MM.1S (cell line): ENCODE data around the gene CARD10.
"Not testable (repeated sequence)": the region's sequence is repeated elsewhere in the genome, so short reads cannot be mapped to it uniquely, and the experiment has no call there.

Experiments
- DNase-seq: peaks from one replicate; pipeline ENCODE4 v3.0.0-alpha.2; 2015
- H2AFZ ChIP-seq: fragments of 300-600 bp; sonication (generic); 2 replicates; pipeline ENCODE4 v1.6.0; 2016; ENCODE audit warnings: antibody characterized with exemption, low read length
- H3F3A ChIP-seq: fragments of 300-600 bp; sonication (generic); 2 replicates; pipeline ENCODE4 v1.6.1; 2016; ENCODE audit warnings: mild to moderate bottlenecking, antibody characterized with exemption, low read length, moderate library complexity, mixed read lengths; ENCODE audit not compliant: insufficient read depth
- H3K27ac ChIP-seq: fragments of 300-600 bp; sonication (generic); 2 replicates; pipeline ENCODE4 v1.5.1; 2016; ENCODE audit warnings: mild to moderate bottlenecking, low read length
- H3K27me3 ChIP-seq: fragments of 300-600 bp; sonication (generic); replicated peaks from 2 replicates; pipeline ENCODE4 v1.6.0; 2016; ENCODE audit warnings: low read length; ENCODE audit not compliant: insufficient read depth
- H3K36me3 ChIP-seq: fragments of 300-600 bp; sonication (generic); replicated peaks from 2 replicates; pipeline ENCODE4 v1.6.1; 2016; ENCODE audit warnings: mild to moderate bottlenecking, low read length, mixed read lengths; ENCODE audit not compliant: insufficient read depth
- H3K4me1 ChIP-seq: fragments of 300-600 bp; sonication (generic); 2 replicates; pipeline ENCODE4 v1.6.1; 2016; ENCODE audit warnings: low read length, mixed read lengths
- H3K4me2 ChIP-seq: fragments of 300-600 bp; sonication (generic); 2 replicates; pipeline ENCODE4 v1.6.0; 2016; ENCODE audit warnings: low read depth, low read length
- H3K4me3 ChIP-seq: fragments of 300-600 bp; sonication (generic); 2 replicates; pipeline ENCODE4 v1.5.1; 2016; ENCODE audit warnings: low read length, mixed read lengths
- H3K79me2 ChIP-seq: fragments of 300-600 bp; sonication (generic); 2 replicates; pipeline ENCODE4 v1.6.1; 2016; ENCODE audit warnings: mixed run types, low read length, mixed read lengths
- H3K9ac ChIP-seq: fragments of 300-600 bp; sonication (generic); 2 replicates; pipeline ENCODE4 v1.6.1; 2016; ENCODE audit warnings: low read length, mixed read lengths
- H3K9me2 ChIP-seq: fragments of 300-600 bp; sonication (generic); replicated peaks from 2 replicates; pipeline ENCODE4 v1.6.1; 2016; ENCODE audit warnings: mild to moderate bottlenecking, low read length, mixed read lengths; ENCODE audit not compliant: insufficient read depth
- H3K9me3 ChIP-seq: fragments of 300-600 bp; sonication (generic); replicated peaks from 2 replicates; pipeline ENCODE4 v1.6.1; 2016; ENCODE audit warnings: mild to moderate bottlenecking, low read length, mixed read lengths; ENCODE audit not compliant: insufficient read depth
- H4K20me1 ChIP-seq: fragments of 300-600 bp; sonication (generic); 2 replicates; pipeline ENCODE4 v1.6.1; 2016; ENCODE audit warnings: mild to moderate bottlenecking, low read length, moderate library complexity, mixed read lengths; ENCODE audit not compliant: insufficient read depth
- EZH2 ChIP-seq: fragments of 300-600 bp; sonication (generic); optimal IDR thresholded peaks from 2 replicates; pipeline ENCODE3; 2017; ENCODE audit warnings: low read depth, mild to moderate bottlenecking, antibody characterized with exemption, low read length, mixed read lengths
- EZH2phosphoT487 ChIP-seq: fragments of 300-600 bp; sonication (generic); IDR thresholded peaks from 2 replicates; pipeline ENCODE4 v1.6.1; 2018; ENCODE audit warnings: antibody characterized with exemption, low read length
- TF ChIP-seq, protein P1 (sequence below): fragments of 300-600 bp; sonication (generic); IDR thresholded peaks from 2 replicates; pipeline ENCODE4 v1.5.1; 2016; ENCODE audit warnings: antibody characterized with exemption, low read length, mixed read lengths

CARD10 gene

DNA sequence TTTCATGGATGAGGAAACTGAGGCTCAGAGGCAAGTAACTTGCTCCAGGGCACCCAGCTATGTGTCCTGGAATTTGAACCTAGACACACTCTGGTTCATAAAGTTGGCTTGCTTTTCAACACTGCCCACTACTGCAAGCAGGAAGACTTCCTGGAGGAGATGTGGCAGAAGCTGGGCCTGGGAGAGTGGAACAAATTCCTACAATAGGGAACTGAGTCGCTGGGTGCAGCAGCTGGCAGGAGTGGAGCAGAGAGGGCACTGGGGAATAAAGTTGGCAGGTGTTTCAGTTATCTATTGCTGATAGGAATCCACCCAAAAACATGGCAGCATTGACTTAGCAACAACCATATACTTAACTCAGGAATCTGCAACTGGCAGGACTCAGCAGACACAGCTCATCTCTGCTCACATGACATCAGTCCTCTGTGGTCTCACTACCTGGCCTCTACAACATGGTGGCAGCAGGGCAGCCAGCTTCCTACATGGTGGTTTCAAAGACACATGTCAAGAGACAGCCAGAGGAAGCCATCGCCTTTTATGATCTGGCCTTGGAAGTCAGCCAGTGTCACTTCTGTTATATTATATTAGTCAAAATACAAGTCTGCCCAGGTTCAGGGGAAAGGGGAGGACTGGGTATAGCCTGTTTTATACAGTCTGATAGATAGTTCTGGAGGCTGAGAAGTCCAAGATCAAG is 10.6 kb upstream of the CARD10 start:
- Histone ChIP-seq H4K20me1 (no peaks in the 10 kb centered on the region), H3K9ac (no peak overlapping the region), H3K4me3 (no peak overlapping the region), H3K27me3 (peaks cover 25% of the 10 kb centered on the region), H2AFZ (no peak overlapping the region), H3K79me2 (no peaks in the 10 kb centered on the region), H3K4me2 (no peak overlapping the region), H3K27ac (no peak overlapping the region), H3K9me2 (no peaks in the 10 kb centered on the region), H3K4me1 (no peaks in the 10 kb centered on the region), H3K9me3 (no peaks in the 10 kb centered on the region), H3F3A (no peaks in the 10 kb centered on the region), H3K36me3 (no peaks in the 10 kb centered on the region)
- no peak for DNase-seq
- TF ChIP-seq, protein P1, sequence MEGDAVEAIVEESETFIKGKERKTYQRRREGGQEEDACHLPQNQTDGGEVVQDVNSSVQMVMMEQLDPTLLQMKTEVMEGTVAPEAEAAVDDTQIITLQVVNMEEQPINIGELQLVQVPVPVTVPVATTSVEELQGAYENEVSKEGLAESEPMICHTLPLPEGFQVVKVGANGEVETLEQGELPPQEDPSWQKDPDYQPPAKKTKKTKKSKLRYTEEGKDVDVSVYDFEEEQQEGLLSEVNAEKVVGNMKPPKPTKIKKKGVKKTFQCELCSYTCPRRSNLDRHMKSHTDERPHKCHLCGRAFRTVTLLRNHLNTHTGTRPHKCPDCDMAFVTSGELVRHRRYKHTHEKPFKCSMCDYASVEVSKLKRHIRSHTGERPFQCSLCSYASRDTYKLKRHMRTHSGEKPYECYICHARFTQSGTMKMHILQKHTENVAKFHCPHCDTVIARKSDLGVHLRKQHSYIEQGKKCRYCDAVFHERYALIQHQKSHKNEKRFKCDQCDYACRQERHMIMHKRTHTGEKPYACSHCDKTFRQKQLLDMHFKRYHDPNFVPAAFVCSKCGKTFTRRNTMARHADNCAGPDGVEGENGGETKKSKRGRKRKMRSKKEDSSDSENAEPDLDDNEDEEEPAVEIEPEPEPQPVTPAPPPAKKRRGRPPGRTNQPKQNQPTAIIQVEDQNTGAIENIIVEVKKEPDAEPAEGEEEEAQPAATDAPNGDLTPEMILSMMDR: no peak

DNA sequence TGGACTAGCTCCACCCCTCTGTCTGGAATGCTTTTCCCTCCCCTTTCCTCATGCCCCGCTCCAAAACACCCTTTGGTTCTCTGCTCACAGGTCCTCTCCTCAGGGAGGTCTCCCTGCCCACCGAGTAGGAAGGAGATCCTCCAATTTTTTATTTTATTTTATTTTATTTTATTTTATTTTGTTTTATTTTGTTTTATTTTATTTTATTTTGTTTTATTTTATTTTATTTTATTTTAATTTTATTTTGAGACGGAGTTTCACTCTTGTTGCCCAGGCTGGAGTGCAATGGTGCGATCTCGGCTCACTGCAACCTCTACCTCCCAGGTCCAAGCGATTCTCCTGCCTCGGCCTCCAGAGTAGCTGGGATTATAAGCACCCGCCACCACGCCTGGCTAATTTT is 8.7 kb upstream of the CARD10 start:
- H2AFZ ChIP-seq, H3K9me2 ChIP-seq, H3K4me3 ChIP-seq, H3K9me3 ChIP-seq, H3K9ac ChIP-seq, H3K4me1 ChIP-seq, H3K79me2 ChIP-seq, H3K4me2 ChIP-seq, H3K36me3 ChIP-seq, H4K20me1 ChIP-seq, H3F3A ChIP-seq, DNase-seq, H3K27ac ChIP-seq: not testable (repeated sequence)
- peaks cover 41% of the 10 kb centered on the region for H3K27me3 ChIP-seq

DNA sequence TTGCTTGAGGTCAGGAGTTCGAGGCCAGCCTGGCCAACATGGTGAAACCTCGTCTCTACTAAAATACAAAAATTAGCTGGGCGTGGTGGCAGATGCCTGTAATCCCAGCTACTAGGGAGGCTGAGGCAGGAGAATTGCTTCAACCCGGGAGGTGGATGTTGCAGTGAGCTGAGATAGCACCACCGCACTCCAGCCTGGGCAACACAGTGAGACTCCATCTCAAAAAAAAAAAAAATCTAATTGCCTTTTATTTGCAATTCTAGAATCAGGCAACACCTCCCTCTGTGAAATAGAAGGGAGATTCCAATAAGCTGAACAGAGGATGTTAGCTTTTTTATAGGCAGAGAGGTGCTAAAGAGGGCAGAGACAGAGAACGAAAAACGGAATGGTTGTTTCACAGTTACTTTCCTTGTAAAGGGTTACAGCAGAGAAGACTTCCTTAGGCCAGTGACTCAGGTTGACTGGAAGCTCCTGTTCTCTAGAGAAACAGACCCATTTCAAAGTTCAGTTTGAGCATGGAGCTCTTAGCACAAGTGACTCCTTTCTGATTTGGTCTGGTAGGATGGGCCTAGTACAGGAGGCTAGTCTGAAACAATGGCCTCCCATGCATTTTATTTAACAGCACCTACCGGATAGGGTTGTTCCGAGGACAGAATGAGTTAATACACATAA is 8.0 kb upstream of the CARD10 start:
- H3K4me2 ChIP-seq, H3F3A ChIP-seq, H3K9ac ChIP-seq, H2AFZ ChIP-seq, DNase-seq, H3K4me3 ChIP-seq, H3K79me2 ChIP-seq, H3K27ac ChIP-seq, H3K36me3 ChIP-seq, H3K9me3 ChIP-seq, H3K9me2 ChIP-seq, H3K4me1 ChIP-seq, H4K20me1 ChIP-seq: not testable (repeated sequence)
- peaks cover 48% of the 10 kb centered on the region for H3K27me3 ChIP-seq

DNA sequence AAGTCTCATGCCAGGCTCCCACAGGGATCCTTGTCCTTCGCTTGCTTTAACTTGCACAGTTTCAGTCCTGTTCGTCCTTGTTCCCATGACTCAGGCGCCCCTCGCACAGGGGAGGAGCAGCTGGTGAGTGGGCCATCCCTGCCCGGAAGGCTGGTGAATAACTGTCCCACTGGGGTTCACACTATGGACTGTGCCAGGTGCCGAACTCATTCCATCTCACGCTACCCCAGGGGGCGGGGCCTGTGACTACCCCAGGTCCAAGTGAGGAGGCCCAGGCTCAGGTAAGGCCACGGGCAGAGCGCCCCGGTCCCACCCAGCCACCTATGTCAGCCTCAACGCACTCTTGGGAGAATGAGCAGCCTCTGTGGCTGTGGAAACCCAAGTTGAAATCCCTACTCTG is 7.2 kb upstream of the CARD10 start:
- H3K27ac ChIP-seq: no peak overlapping the region
- H3K4me2 ChIP-seq: no peak overlapping the region
- no peak for TF ChIP-seq EZH2phosphoT487
- TF ChIP-seq, protein P1: no peak
- no peak for TF ChIP-seq EZH2
- no peaks in the 10 kb centered on the region for H4K20me1 ChIP-seq
- H3K9ac ChIP-seq: no peak overlapping the region
- H3K9me2 ChIP-seq: no peaks in the 10 kb centered on the region
- no peaks in the 10 kb centered on the region for H3K9me3 ChIP-seq
- H3K4me1 ChIP-seq: no peaks in the 10 kb centered on the region
- no peak overlapping the region for H3K4me3 ChIP-seq
- DNase-seq: no peak
- H3K36me3 ChIP-seq: no peaks in the 10 kb centered on the region
- no peak overlapping the region for H2AFZ ChIP-seq
- H3F3A ChIP-seq: no peaks in the 10 kb centered on the region
- peaks cover 55% of the 10 kb centered on the region for H3K27me3 ChIP-seq
- no peaks in the 10 kb centered on the region for H3K79me2 ChIP-seq
